HG03060 (cell line): ENCODE data around the gene KRTAP5-4.
"Not testable (repeated sequence)": the region's sequence is repeated elsewhere in the genome, so short reads cannot be mapped to it uniquely, and the experiment has no call there.

Experiments used
- ATAC-seq: cut with Tn5 transposase; IDR thresholded peaks from one replicate; pipeline ENCODE4 v1.9.1; 2021; ENCODE audit warnings: low read depth, moderate number of reproducible peaks; ENCODE audit not compliant: unreplicated experiment

KRTAP5-4 gene

GRCh38 chr11:1622086-1622485 is at the start of gene KRTAP5-4:
Gene KRTAP5-4 (minus strand): TSS chr11:1622138. CDS start chr11:1622093, 45 bp downstream.
- no peak for ATAC-seq

GRCh38 chr11:1671658-1672057 is 49.7 kb upstream of the KRTAP5-4 start:
- no peak for ATAC-seq

GRCh38 chr11:1670905-1671371 is 49.0 kb upstream of the KRTAP5-4 start:
- ATAC-seq = no peak

GRCh38 chr11:1670457-1670856 is 48.5 kb upstream of the KRTAP5-4 start:
- ATAC-seq = not testable (repeated sequence)

GRCh38 chr11:1669546-1670218 is 47.7 kb upstream of the KRTAP5-4 start:
- ATAC-seq = no peak

GRCh38 chr11:1668911-1669473 is 47.1 kb upstream of the KRTAP5-4 start:
- no peak for ATAC-seq

GRCh38 chr11:1667906-1668305 is 46.0 kb upstream of the KRTAP5-4 start:
- no peak for ATAC-seq

GRCh38 chr11:1667121-1667850 is 45.3 kb upstream of the KRTAP5-4 start:
- no peak for ATAC-seq

- ATAC-seq = no peak
These were observed 43.4 kb upstream of the KRTAP5-4 start for GRCh38 chr11:1665313-1665712.

- ATAC-seq = not testable (repeated sequence)
These were observed 40.9 kb upstream of the KRTAP5-4 start for GRCh38 chr11:1662699-1663283.

GRCh38 chr11:1661454-1662269 is 39.7 kb upstream of the KRTAP5-4 start:
- not testable (repeated sequence) for ATAC-seq

- ATAC-seq = no peak
These were observed 38.4 kb upstream of the KRTAP5-4 start for GRCh38 chr11:1660111-1660867.

GRCh38 chr11:1659506-1659905 is 37.6 kb upstream of the KRTAP5-4 start:
- ATAC-seq = no peak

- no peak for ATAC-seq
These were observed 34.7 kb upstream of the KRTAP5-4 start for GRCh38 chr11:1656670-1657069.

- ATAC-seq = no peak
These were observed 34.1 kb upstream of the KRTAP5-4 start for GRCh38 chr11:1656061-1656441.

- ATAC-seq = no peak
These were observed 33.5 kb upstream of the KRTAP5-4 start for GRCh38 chr11:1655168-1656060.

- no peak for ATAC-seq
These were observed 32.6 kb upstream of the KRTAP5-4 start for GRCh38 chr11:1654388-1655167.
